ENCODE results near the gene C16orf92.

C16orf92 gene

DNA sequence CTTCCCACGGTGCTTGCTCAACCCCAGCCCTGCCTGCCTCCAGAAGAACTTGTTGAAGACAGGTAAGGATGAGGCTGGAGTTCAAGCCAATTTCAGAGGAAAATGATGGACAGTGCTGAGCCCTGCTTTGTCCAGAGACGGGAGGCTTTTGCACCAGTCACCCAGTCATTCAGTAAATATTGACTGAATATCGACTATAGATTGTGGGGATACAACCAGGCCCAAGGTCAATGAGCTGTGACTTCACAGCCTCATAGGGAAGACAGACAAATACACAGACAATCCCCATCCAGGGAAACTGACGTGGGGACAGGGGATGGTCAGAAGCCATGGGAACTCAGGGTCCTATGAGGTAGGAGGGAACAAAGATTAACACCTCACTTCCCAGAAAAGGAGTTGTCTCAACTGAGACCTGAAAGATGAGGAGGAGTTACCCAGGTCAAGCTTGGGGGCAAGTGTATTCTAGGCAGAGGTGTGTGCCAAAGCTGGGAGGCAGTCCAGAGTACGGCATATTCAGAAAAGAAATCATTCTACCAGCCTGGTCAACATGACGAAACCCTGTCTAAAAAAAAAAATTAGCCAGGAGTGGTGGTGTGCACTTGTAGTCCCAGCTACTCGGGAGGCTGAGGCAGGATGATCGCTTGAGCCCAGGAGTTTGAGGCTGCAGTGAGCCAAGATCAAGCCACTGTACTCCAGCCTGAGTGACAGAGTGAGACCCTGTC lies 6.3 kb upstream of the C16orf92 start:
- TF ChIP-seq, protein P1, sequence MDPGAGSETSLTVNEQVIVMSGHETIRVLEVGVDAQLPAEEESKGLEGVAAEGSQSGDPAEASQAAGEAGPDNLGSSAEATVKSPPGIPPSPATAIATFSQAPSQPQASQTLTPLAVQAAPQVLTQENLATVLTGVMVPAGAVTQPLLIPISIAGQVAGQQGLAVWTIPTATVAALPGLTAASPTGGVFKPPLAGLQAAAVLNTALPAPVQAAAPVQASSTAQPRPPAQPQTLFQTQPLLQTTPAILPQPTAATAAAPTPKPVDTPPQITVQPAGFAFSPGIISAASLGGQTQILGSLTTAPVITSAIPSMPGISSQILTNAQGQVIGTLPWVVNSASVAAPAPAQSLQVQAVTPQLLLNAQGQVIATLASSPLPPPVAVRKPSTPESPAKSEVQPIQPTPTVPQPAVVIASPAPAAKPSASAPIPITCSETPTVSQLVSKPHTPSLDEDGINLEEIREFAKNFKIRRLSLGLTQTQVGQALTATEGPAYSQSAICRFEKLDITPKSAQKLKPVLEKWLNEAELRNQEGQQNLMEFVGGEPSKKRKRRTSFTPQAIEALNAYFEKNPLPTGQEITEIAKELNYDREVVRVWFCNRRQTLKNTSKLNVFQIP (CRISPR knock-in tag; IDR thresholded peaks at IDR 0.05; ENCODE audit: borderline replicate concordance, low read depth), result no peak
- no peak for TF ChIP-seq ISL1 (CRISPR knock-in tag; IDR thresholded peaks at IDR 0.05)
- TF ChIP-seq GLIS3 (CRISPR knock-in tag; IDR thresholded peaks at IDR 0.05), result no peak
- no peak for TF ChIP-seq ZNF565 (CRISPR knock-in tag; conservative IDR thresholded peaks at IDR 0.05; ENCODE audit: low read depth)
- TF ChIP-seq, protein P2, sequence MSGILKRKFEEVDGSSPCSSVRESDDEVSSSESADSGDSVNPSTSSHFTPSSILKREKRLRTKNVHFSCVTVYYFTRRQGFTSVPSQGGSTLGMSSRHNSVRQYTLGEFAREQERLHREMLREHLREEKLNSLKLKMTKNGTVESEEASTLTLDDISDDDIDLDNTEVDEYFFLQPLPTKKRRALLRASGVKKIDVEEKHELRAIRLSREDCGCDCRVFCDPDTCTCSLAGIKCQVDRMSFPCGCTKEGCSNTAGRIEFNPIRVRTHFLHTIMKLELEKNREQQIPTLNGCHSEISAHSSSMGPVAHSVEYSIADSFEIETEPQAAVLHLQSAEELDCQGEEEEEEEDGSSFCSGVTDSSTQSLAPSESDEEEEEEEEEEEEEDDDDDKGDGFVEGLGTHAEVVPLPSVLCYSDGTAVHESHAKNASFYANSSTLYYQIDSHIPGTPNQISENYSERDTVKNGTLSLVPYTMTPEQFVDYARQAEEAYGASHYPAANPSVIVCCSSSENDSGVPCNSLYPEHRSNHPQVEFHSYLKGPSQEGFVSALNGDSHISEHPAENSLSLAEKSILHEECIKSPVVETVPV (CRISPR knock-in tag; IDR thresholded peaks at IDR 0.05), result no peak
- no peak for TF ChIP-seq PPARA (CRISPR knock-in tag; IDR thresholded peaks at IDR 0.05; ENCODE audit: borderline replicate concordance)
- no peak for TF ChIP-seq ZNF70 (CRISPR knock-in tag; IDR thresholded peaks at IDR 0.05)
- TF ChIP-seq ESRRG (CRISPR knock-in tag; IDR thresholded peaks at IDR 0.05), result no peak
- TF ChIP-seq RARB (CRISPR knock-in tag; IDR thresholded peaks at IDR 0.05), result no peak
- TF ChIP-seq TOX (CRISPR knock-in tag; IDR thresholded peaks at IDR 0.05; ENCODE audit: borderline replicate concordance), result no peak
- TF ChIP-seq TCF4 (CRISPR knock-in tag; IDR thresholded peaks at IDR 0.05; ENCODE audit: borderline replicate concordance), result no peak
- TF ChIP-seq, protein P3, sequence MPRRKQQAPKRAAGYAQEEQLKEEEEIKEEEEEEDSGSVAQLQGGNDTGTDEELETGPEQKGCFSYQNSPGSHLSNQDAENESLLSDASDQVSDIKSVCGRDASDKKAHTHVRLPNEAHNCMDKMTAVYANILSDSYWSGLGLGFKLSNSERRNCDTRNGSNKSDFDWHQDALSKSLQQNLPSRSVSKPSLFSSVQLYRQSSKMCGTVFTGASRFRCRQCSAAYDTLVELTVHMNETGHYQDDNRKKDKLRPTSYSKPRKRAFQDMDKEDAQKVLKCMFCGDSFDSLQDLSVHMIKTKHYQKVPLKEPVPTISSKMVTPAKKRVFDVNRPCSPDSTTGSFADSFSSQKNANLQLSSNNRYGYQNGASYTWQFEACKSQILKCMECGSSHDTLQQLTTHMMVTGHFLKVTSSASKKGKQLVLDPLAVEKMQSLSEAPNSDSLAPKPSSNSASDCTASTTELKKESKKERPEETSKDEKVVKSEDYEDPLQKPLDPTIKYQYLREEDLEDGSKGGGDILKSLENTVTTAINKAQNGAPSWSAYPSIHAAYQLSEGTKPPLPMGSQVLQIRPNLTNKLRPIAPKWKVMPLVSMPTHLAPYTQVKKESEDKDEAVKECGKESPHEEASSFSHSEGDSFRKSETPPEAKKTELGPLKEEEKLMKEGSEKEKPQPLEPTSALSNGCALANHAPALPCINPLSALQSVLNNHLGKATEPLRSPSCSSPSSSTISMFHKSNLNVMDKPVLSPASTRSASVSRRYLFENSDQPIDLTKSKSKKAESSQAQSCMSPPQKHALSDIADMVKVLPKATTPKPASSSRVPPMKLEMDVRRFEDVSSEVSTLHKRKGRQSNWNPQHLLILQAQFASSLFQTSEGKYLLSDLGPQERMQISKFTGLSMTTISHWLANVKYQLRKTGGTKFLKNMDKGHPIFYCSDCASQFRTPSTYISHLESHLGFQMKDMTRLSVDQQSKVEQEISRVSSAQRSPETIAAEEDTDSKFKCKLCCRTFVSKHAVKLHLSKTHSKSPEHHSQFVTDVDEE (CRISPR knock-in tag; IDR thresholded peaks at IDR 0.05), result no peak
- TF ChIP-seq CSDC2 (CRISPR knock-in tag; IDR thresholded peaks at IDR 0.05), result no peak
- TF ChIP-seq OSR1 (CRISPR knock-in tag; IDR thresholded peaks at IDR 0.05), result no peak
- no peak for TF ChIP-seq ARNTL (CRISPR knock-in tag; IDR thresholded peaks at IDR 0.05; ENCODE audit: borderline replicate concordance, low read depth)
- TF ChIP-seq BACH2 (CRISPR knock-in tag; IDR thresholded peaks at IDR 0.05; ENCODE audit: borderline replicate concordance), result no peak
- TF ChIP-seq, protein P4, sequence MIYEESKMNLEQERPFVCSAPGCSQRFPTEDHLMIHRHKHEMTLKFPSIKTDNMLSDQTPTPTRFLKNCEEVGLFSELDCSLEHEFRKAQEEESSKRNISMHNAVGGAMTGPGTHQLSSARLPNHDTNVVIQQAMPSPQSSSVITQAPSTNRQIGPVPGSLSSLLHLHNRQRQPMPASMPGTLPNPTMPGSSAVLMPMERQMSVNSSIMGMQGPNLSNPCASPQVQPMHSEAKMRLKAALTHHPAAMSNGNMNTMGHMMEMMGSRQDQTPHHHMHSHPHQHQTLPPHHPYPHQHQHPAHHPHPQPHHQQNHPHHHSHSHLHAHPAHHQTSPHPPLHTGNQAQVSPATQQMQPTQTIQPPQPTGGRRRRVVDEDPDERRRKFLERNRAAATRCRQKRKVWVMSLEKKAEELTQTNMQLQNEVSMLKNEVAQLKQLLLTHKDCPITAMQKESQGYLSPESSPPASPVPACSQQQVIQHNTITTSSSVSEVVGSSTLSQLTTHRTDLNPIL (CRISPR knock-in tag; IDR thresholded peaks at IDR 0.05; ENCODE audit: low read depth), result no peak
- no peak for TF ChIP-seq ZFP30 (CRISPR knock-in tag; IDR thresholded peaks at IDR 0.05)
- TF ChIP-seq, protein P5, sequence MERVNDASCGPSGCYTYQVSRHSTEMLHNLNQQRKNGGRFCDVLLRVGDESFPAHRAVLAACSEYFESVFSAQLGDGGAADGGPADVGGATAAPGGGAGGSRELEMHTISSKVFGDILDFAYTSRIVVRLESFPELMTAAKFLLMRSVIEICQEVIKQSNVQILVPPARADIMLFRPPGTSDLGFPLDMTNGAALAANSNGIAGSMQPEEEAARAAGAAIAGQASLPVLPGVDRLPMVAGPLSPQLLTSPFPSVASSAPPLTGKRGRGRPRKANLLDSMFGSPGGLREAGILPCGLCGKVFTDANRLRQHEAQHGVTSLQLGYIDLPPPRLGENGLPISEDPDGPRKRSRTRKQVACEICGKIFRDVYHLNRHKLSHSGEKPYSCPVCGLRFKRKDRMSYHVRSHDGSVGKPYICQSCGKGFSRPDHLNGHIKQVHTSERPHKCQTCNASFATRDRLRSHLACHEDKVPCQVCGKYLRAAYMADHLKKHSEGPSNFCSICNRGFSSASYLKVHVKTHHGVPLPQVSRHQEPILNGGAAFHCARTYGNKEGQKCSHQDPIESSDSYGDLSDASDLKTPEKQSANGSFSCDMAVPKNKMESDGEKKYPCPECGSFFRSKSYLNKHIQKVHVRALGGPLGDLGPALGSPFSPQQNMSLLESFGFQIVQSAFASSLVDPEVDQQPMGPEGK (CRISPR knock-in tag; IDR thresholded peaks at IDR 0.05; ENCODE audit: borderline replicate concordance), result no peak
- TF ChIP-seq ZFP3 (CRISPR knock-in tag; IDR thresholded peaks at IDR 0.05), result no peak
- no peak for ATAC-seq

DNA sequence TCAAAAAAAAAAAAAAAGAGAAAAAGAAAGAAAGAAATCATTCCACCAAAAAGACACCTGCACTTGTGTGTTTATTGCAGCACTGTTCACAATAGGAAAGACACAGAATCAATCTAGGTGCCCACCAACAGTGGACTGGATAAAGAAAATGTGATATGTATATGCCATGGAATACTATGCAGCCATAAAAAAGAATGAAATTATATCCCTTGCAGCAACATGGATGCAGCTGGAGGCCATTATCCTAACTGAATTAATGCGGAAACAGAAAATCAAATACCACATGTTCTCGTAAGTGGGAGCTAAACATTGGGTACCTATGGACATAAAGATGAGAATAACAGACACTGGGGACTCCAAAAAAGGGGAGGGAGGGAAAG lies 5.7 kb upstream of the C16orf92 start:
- ATAC-seq, result no peak
- TF ChIP-seq ARNTL (CRISPR knock-in tag; IDR thresholded peaks at IDR 0.05; ENCODE audit: borderline replicate concordance, low read depth) (no peak), ISL1 (CRISPR knock-in tag; IDR thresholded peaks at IDR 0.05) (no peak), ZNF565 (CRISPR knock-in tag; conservative IDR thresholded peaks at IDR 0.05; ENCODE audit: low read depth) (no peak), GLIS3 (CRISPR knock-in tag; IDR thresholded peaks at IDR 0.05) (no peak), ZC3H10 (CRISPR knock-in tag; IDR thresholded peaks at IDR 0.05) (no peak), RARB (CRISPR knock-in tag; IDR thresholded peaks at IDR 0.05) (no peak)
- TF ChIP-seq, protein P1 (CRISPR knock-in tag; IDR thresholded peaks at IDR 0.05; ENCODE audit: borderline replicate concordance, low read depth), result no peak
- TF ChIP-seq, protein P3 (CRISPR knock-in tag; IDR thresholded peaks at IDR 0.05), result no peak
- TF ChIP-seq, protein P5 (CRISPR knock-in tag; IDR thresholded peaks at IDR 0.05; ENCODE audit: borderline replicate concordance), result no peak
